NCI-H1436 (cell line): ENCODE data around the gene TBCD.

Source experiments
- DNase-seq: peaks from one replicate; lab custom pipeline; 2025; lab: John Stamatoyannopoulos, UW

Gene TBCD

GRCh38 chr17:82907797-82908542 is 156.1 kb downstream of the TBCD start:
- DNase-seq: no peak

- no peak for DNase-seq
These were observed 156.8 kb downstream of the TBCD start for GRCh38 chr17:82908543-82909160.

- no peak for DNase-seq
These were observed 157.5 kb downstream of the TBCD start for GRCh38 chr17:82909322-82909904.

- no peak for DNase-seq
These were observed 158.2 kb downstream of the TBCD start for GRCh38 chr17:82910041-82910481.

- no peak for DNase-seq
These were observed 158.9 kb downstream of the TBCD start for GRCh38 chr17:82910770-82911169.

- DNase-seq: no peak
These were observed 160.0 kb downstream of the TBCD start for GRCh38 chr17:82911822-82912221.

GRCh38 chr17:82912484-82913089 is 160.7 kb downstream of the TBCD start:
- no peak for DNase-seq

GRCh38 chr17:82913304-82914043 is 161.6 kb downstream of the TBCD start:
- DNase-seq: no peak

GRCh38 chr17:82914375-82914774 is 162.5 kb downstream of the TBCD start:
- no peak for DNase-seq

- no peak for DNase-seq
These were observed 163.3 kb downstream of the TBCD start for GRCh38 chr17:82915010-82915756.

- DNase-seq: no peak
These were observed 163.8 kb downstream of the TBCD start for GRCh38 chr17:82915757-82916027.

- no peak for DNase-seq
These were observed 166.0 kb downstream of the TBCD start for GRCh38 chr17:82917699-82918345.

- no peak for DNase-seq
These were observed 166.6 kb downstream of the TBCD start for GRCh38 chr17:82918508-82918907.

GRCh38 chr17:82920150-82920549 is 168.3 kb downstream of the TBCD start:
- DNase-seq: no peak

GRCh38 chr17:82920715-82921114 is 168.8 kb downstream of the TBCD start:
- DNase-seq: no peak

- DNase-seq: no peak
These were observed 169.6 kb downstream of the TBCD start for GRCh38 chr17:82921426-82921825.

- DNase-seq: no peak
These were observed 170.8 kb downstream of the TBCD start for GRCh38 chr17:82922646-82923045.

GRCh38 chr17:82923366-82924113 is 171.7 kb downstream of the TBCD start:
- no peak for DNase-seq

GRCh38 chr17:82924214-82924613 is 172.3 kb downstream of the TBCD start:
- DNase-seq: no peak

- no peak for DNase-seq
These were observed 172.9 kb downstream of the TBCD start for GRCh38 chr17:82924812-82925211.
